Pons (tissue), 1 donor: ENCODE results near the gene TVP23B.
"Not testable (repeated sequence)": the region's sequence is repeated elsewhere in the genome, so short reads cannot be mapped to it uniquely, and the experiment has no call there.

Source experiments
- DNase-seq: peaks from one replicate; pipeline ENCODE4 v3.0.0-alpha.2; 2016; ENCODE audit warnings: low spot score

The TVP23B gene

GRCh38 chr17:18780991-18781718 lies at the start of gene TVP23B:
TVP23B (plus strand) TSS chr17:18781183; CDS start chr17:18781294, 111 bp downstream.
- DNase-seq, result peak; percentile 94

GRCh38 chr17:18732438-18732837 lies 48.5 kb upstream of the TVP23B start:
- DNase-seq, result not testable (repeated sequence)

- DNase-seq, result not testable (repeated sequence)
Observed at GRCh38 chr17:18733350-18733749, 47.6 kb upstream of the TVP23B start.

GRCh38 chr17:18739616-18740391 lies 41.2 kb upstream of the TVP23B start:
- not testable (repeated sequence) for DNase-seq

DNA sequence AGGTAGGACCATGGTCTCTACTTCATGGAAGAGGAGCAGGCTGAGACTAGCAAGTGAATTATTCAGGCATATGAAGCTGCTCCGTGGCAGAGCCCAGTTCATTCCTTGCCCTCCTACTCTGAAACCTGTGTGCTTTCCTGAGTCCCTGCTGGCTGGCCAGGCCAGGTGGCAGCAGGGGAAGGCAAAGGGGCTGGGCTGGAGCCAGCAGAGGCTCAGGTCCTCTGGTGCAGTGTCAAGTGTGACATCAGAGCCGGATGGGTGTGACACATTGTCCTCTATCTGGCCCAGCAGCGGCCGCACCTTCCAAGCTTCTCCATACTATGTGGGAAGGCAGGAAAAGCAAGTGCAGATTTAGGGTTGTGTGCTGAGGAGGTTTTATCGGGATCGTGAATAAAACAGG lies 39.8 kb upstream of the TVP23B start:
- not testable (repeated sequence) for DNase-seq

GRCh38 chr17:18743699-18744421 lies 37.1 kb upstream of the TVP23B start, which contains the start of gene FBXW10:
FBXW10 (plus strand) TSS chr17:18744054; CDS start chr17:18744245, 191 bp downstream.
- DNase-seq, result peak; percentile 1

DNA sequence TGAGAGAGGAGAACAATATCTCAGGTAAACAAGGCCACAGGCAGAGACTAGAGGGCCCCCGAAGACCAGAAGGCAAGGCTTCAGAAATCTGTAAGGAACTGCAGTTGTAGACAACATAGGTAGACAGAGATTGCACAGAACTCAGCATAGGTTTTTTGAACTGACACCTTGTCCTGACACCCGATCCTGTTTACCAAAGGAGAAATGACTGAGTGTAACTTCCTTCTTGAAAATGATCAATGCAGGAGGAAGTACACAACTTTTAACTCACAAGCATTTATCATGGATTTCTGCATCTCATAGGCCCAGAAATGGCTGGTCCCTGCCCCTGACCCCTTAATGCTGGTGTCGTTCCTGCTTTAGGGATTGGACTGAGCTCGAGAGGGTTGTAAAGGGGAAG lies 36.3 kb upstream of the TVP23B start:
- not testable (repeated sequence) for DNase-seq

DNA sequence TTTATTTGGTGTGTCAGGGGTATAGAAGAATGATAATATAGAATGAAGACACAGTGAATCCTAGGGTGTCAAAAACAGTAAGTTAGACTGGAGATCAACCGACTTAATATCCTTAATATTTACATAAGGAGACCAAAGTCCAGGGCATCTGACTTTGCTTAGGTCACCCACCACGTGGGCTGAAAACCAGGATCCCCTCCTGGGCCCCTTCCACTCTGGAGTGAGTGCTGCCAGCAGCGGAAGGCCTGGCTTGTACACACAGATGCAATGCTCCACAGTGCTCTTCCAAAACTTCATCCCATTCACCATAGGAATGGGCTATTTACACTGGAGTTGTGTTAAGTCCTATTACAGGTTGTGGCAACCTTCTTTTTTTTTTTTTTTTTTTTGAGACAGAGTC lies 34.4 kb upstream of the TVP23B start:
- not testable (repeated sequence) for DNase-seq

DNA sequence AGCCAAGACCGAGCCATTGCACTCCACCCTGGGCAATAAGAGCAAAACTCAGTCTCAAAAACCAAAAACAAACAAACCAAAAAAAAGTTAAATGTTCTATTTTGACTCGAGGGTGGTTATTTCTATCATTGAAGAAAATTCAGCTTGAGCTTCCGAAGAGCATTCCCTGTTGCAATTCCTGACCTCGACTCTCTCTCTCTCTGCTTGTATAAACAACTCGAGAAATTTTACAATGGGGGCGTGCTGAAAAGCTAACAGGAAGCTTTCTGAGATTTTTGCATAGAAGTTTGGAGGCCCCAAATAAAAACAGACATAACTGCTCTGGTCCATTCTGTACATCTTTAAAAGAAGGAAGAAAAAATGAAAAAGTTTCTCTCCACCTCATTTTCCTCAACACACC lies 33.5 kb upstream of the TVP23B start:
- DNase-seq, result not testable (repeated sequence)

- DNase-seq, result not testable (repeated sequence)
Observed at GRCh38 chr17:18750242-18750641, 30.7 kb upstream of the TVP23B start.

DNA sequence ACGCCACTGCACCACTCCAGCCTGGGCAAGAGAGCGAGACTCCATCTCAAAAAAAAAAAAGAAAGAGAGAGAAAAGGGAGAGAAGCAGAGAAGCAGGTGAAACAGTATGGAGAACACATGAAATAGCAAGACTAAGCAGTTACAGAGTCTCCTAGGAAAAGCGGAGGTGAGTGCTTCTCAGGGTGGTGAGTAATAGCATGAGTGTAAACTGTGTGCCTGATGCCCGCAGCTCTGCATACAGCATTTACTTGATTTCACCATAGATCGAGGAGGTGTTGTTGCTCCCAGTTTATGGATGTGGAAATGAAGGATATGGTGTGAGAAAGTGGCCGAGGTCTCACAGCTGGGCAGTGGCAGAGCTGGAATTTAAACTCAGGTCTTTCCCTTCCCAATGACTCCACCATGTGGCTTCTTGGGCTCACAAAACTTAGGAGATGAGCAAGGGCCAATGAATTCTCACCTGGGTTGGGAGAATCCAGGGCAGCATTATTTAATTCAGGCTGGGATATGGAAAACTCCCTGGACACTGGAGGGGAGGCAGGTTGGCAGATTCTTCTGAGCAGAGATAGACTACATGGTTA lies 27.1 kb upstream of the TVP23B start:
- DNase-seq, result not testable (repeated sequence)

GRCh38 chr17:18755969-18756368 lies 25.0 kb upstream of the TVP23B start:
- not testable (repeated sequence) for DNase-seq

DNA sequence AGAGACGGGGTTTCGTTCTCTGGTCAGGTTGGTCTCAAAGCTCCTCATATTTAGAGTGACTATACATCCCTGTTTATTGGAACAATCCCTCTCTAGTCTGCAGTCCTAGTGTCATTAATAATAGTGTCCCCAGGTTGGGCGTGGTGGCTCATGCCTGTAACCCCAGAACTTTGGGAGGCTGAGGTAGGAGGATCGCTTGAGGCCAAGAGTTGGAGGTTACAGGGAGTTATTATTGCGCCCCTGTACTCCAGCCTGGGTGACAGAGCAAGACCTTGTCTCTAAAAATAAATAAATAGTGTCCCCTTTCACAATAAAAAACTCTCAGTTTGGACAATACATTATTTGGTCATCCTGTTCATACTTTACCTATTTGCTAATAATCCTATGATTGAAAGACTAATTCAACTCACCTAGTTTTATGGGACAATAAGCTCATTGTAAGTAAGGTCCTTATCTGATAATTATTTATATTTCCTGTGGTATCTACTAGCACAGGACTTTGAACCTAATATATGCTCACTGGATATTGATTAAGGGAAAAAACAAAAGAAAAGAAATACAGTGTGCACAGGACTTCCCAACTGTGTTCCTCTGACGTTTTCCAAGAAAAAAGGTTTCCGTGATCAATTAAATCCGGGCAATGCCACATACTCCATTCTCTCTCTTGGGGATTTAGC lies 23.5 kb upstream of the TVP23B start:
- DNase-seq, result not testable (repeated sequence)

DNA sequence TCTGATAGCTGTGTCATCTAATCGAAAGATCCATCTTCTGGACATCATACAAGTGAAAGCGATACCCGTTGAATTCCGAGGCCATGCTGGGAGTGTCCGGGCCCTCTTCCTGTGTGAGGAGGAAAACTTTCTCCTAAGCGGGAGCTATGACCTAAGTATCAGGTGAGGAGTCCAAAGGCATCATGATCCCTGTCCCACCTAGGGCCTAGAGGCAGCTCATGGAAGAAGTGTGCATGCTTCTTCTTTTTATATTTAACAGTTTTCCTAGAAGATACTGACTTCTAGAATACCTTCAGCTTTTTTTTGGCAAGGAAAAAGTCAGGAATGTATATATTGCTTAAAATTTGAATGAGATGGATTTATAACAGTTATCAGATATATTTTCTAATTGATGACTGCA lies 22.6 kb upstream of the TVP23B start:
- DNase-seq, result not testable (repeated sequence)

- not testable (repeated sequence) for DNase-seq
Observed at GRCh38 chr17:18760221-18760620, 20.8 kb upstream of the TVP23B start.

GRCh38 chr17:18770572-18770971 lies 10.4 kb upstream of the TVP23B start:
- DNase-seq, result not testable (repeated sequence)

DNA sequence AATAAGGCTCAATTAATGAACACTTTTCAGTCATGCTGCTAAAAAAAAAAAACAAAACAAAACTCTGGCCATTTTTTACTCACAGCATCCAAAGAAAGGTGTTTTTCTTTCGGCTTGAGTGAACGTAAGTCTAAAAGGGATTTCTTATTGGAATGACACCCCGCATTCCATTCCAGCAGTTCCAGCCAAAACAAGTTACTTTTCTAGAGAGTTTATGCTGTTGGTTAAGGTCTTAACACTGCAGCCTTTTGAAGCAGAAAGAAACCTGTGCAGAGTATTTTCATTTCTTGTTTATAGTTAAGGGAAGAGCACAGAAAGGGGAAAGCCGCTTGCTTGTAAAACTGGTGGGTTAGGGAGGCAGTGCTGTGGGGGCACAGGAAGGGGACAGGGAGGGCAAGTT lies 9.9 kb upstream of the TVP23B start:
- DNase-seq, result not testable (repeated sequence)

- DNase-seq, result no peak
Observed at GRCh38 chr17:18772471-18772870, 8.5 kb upstream of the TVP23B start.

DNA sequence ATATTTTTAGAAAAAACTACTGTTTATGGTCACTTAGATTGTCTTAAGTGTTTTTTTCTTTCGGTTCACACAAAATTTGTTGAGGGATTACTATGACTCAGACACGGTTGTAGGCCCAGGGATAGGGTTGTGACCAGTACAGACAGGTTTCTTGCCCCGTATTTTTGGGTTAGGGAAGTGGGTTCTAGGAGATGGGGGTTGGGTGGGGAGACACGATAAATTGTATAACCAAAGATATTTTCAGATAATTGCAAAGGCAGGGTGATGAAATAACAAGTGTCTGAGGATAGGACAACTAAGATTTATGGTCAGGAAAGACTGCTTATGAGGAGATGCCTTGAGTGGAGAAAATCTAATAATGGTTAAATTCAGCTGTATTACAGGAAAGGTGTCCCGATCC lies 822 bp downstream of the TVP23B start:
- not testable (repeated sequence) for DNase-seq

DNA sequence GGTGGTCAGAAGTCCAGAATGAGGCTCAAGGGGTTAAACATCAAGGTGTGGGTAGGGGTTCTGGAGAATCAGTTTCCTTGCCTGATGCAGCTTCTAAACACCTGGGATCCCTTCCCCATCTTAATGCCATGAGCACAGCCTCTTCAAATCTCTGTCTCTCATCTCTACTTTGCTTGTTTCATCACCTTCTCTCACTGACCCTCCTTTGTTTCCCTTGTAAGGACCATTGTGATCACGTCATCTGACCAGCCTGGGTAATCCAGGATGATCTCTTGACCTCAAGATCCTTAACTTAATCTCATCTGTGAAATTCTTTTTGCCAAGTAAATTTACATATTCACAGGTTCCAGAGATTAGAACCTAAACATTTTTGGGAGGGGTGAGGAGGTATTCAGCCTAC lies 5.0 kb downstream of the TVP23B start:
- DNase-seq, result not testable (repeated sequence)

- not testable (repeated sequence) for DNase-seq
Observed at GRCh38 chr17:18786890-18787289, 5.9 kb downstream of the TVP23B start.
